Posterior vena cava (tissue), 2 donors: ENCODE results near the gene TTLL10. TPM values are rescaled to one million over a fixed set of nuclear protein-coding genes. Genes with fewer than 3 reads are reported as not detected.
A peak's percentile ranks its signal among the peaks of the same experiment; 100 is the strongest.

Experiments
- DNase-seq: peaks from one replicate; pipeline ENCODE4 v3.0.0-alpha.2; 2020; ENCODE audit warnings: low spot score
- intact Hi-C, 2 donors: fragments of 100-400 bp; cut with DNase I; formaldehyde crosslinking; loops; one replicate each; pipeline versions ENCODE4 v1.14.1 to v1.14.2; 2022 to 2023
- total RNA-seq, 2 donors: library from RNA; stranded (reverse); fragmentation: NEBNext Ultra II Directional; extraction: Animal tissue kit (Norgen Biotek cat#: 25700); gene quantifications; one replicate each; pipeline ENCODE4 v1.2.1, GENCODE V29; 2021
- donor health status: DM: yes; HTN: yes; CAD: no.
- donor health status: DM: yes; HTN: yes; CAD: no.

The TTLL10 gene
- total RNA-seq, 2 donors from 2014 or later: 0.19 TPM; not detected in 1

DNA sequence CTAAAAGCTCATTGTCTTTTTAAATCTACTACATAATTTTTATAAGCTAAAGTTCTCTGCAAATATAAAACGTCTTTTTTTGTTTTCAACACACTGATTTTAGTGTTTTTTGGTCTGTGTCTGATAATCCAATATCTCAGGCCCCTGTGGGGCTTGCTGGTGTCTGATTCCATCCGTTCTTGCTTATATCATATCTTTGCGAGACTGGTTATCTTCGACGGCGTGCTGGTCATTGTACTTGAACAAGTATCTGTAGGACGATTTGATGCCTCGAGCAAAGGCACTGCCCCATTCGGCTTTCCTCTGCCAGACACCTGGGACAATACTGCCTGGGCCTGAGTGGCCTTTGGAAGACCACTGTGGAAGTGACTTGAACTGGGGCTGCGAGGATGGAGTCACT lies 18.4 kb upstream of the TTLL10 start:
- intact Hi-C loops: no loop called here
- no peak for DNase-seq

DNA sequence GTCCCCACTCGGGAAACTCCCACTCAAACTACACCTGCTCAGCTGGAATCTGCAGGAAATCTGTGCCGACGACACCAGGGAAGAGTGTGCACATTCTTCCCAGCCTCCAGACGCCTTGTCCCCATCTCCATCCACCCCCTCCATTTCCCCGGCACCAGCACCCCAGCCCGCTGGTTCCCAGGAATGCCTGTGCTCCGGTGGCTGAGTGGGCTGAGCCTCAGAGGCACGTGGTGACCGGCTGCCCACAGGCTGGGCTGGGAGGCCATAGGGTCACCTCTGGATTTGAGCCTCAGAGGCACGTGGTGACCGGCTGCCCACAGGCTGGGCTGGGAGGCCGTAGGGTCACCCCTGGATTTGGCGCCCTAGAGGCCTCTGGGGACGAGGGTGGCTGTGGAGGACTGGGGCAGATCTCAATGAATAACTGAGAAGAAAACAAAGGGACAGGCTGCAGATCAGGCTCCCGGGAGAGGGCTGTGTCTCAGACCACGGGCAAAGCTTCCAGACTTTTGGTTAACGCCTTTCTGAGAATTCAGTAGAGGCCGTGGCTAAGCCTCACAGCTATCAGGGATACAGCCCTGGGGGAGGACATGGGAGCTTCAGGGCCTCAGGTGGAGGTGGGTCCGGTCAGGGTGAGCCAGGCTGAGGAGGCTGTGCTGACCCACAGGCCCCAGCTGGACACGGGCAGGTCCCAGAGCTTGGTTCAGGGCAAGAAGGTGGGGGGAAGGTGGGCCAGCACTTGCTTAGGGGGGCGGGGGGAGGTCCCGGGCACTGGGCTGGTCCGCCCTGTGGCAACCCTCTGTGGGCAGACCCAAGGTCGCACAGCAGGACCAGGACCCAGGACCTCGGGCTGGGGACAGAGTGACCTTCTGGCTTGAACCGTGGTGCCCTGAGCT lies 17.3 kb upstream of the TTLL10 start:
- no peak for DNase-seq
- intact Hi-C loops: no loop called here

DNA sequence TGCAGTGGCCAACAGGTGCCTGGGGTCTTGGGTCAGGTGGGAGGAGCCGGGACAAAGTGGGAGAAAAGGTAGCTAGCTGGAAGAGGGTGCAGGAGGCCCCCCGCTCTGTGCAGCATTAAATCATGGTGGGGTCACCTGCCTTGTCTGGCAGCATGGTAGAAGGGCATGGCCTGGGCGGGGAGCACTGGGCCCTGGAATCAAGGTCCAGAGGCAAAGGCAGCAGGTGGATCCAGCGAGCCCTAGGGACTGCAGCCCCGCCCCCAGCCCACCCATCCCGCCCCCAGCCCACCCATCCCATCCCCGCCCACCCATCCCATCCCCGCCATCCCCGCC lies 16.7 kb upstream of the TTLL10 start:
- intact Hi-C loops: no loop called here

DNA sequence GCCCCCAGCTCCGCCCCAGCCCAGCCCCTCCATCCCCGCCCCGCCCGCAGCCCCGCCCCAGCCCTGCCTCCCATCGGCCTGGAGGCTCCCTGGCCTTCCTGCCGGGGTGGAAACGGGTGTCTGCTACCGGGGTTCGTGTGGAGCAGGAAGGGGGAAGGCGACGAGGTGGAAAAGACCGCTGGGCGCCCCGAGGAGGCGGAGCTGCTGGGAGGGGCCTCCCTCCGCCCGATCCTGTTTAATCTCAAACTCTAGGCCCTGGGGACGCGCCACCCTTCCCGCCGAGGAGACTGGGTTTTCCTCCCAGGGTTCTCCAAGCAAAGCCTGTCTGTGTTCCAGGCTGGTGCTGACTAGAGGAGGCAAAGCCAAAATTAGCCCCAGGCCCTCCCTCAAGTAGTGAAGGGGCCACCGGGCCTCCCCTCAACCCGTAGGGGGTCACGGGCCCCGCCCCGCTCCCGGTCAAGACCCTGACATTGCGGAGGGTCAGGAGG lies 16.2 kb upstream of the TTLL10 start:
- intact Hi-C loops: no loop called here
- DNase-seq: peak; percentile 96

More for the DNA sequence above, 16.7 kb upstream of the TTLL10 start:
- DNase-seq: no peak

DNA sequence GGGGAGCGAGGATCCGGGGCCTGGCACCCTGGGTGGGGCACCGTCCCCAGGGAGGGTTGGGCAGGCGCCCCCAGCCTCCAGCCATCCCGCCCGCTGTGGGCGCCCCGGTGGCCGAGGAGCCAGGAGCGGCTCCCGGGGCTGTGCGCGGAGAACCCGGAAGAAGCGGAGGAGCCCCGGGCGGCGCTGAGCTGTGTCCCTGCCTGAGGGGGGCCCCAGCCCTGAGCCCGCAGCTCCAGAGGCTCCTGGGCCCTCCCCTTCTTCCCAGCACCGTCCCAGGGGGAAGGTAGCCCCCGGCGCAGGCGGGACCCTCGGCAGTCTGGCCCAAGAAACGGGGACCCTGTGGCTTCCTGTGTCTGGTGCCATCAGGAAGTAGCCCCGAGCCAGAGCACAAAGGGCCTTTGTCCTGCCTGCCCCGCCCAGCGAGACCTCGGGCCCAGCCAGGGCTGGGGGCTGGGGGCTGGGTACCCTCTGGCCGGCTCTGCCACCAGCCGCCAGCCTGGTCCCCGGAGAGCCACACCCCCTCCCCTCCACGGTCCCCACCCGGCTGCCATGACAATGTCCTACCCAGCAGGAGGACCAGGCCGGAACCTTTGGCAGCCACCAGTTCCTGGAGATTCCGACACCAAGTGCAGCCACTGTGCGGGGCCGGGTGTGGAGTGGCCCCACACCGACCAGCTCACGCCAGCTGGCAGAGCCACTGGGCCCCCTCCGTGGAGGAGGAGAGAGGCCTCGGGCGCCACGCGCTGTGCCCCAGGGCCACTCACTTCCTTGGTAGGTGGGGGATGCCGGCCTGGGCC lies 15.6 kb upstream of the TTLL10 start:
- DNase-seq: no peak
- intact Hi-C loops: no loop called here

DNA sequence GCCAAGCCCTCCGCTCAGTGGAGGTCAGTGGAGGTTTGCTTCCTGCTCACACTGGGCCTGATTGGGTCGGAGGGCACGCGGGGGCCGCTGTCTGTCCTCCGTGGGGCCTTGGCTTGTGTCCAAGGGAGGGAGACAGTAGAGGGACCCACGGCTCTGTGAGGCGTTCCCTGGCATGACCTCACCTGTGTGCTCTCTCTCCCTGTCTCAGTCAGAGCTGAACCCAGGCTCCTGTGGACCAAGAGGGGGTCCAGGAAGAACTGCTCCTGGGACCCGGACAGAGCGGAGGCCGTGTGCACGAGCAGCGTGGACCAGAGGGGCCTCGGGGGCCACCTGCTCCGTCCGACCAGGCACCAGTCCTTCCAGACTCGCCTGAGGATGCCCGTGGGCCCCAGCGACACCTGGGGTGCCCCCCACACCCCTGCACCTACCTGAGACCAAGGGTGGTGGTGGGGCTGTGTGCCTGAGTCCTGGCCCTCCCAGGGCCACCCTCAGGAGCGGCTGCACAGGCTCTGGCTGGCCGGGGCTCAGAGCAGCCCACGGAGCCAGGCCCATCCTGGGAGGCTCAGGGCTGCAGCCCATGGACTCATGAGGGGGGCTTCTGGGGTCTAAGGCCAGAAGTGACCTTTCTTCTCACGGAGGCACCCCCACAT lies 13.3 kb upstream of the TTLL10 start:
- DNase-seq: no peak
- intact Hi-C loops: no loop called here

DNA sequence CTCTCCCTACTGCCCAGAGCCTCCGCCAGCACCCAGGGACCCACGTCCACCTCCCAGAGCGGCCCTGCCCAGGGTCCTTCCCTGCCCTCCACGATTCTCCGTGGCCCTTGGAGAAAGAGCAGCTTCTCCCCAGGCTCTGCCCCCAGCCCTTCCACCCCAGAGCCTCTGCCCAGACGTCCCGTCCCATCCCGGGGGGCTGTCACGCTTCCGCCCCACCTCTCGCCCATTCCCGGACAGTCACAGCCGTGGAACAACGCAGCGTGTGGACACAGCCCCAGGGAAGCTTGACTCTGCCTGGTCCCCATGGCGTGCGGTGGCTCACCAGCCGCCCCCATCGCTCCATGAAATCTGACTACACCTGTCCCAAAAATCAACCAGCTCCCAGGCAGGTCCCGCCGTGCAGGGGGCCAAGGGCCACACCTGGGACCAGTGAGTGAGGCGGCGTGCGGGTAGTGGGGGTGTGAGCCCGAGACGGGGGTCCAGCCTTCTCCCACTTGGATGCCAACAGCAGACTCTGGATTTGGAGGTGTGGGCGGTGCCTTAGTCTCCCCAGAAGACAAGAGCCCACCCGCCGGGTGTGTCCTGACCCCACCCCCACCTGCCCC lies 12.5 kb upstream of the TTLL10 start:
- no peak for DNase-seq
- intact Hi-C loops: no loop called here

DNA sequence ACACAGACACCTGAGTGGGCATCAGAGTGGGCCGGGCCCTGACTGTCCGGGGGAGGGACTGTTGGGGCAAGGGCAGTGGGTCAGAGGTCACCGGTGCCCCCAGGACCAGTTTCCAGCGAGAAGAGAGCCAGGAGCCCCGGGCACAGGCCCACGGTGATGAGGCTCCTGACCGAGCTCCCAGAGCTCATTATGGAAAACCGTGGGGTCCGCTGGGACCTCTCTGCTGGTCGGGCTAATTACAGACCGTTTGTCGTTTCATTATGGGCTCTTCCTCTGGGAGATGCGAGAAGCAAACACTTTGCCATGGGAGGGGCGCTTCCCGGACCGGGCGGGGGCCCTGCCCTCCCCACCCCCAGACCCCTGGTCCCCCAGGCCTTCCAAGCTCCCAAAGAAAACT lies 12.0 kb upstream of the TTLL10 start:
- intact Hi-C loops: no loop called here
- DNase-seq: no peak

DNA sequence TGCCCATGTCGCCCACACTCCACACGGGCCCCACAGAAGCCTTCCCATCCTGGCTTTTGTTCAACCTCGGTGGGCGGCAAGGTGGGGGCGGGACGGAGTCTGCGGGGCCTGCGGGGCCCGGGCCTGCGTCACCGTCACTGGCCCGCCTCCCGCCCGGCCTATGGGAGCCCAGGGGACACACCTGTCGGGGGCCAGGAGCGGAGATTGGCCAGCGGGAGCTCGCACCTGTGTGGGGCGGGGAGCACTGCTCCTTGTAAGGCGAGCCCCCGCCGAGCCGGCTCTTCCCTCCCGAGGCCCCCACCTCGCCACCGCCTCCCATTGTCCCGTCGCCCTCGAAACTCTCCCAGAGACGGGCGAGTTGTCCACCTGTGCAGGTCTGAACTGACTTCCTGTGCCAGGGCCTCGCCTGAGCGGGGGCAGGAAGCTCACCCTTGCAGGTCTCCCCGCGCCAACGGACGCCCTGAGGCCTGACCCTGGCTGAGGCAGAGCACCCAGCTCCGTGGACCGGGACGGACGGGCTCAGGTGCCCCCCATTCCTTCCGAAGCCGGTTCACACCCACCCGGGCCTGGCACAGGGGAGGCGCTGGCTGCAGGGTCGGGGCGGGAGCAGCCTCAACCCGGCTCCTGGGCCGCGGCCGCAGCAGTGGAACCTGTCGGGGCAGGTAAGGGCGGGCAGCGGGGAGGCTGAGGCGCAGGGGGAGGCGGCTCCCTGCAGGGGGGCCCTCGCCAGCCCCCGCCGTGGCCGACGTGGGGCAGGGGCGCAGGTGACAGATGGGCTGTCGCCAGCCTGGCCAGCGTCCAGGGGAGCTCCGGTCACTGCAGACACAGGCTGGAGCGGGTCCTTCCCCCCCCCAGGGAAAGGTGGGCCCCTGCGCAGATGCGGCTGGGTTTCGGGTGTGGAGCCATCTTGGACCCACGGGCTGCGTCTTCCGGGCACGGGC lies 10.8 kb upstream of the TTLL10 start:
- DNase-seq: no peak
- intact Hi-C loops: no loop called here

DNA sequence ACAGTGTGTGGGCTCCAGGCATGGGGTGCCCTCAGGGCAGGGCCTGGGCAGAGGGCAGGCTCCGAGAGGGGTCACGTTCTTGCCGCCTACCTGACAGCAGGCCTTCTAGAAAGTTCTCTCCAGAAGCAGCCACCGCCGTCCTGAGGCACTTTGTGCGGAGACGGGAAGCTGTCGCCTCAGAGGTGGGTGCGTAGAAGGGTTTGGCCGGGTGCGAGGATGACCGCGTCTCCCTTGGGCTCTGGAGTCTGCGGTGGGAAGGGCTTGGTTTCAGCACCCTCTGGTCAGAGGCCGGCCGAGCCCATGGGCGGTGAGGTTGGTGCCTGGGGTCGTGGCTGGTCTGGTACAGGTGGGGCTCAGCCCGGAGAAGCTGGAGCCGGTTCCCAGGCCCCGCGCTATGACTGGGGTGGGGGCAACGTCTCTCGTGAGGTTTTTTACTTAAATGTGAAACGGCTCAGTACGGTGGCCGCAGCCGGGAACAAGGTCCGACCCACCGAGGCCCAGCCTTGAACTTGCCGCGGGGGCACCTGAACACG lies 10.1 kb upstream of the TTLL10 start:
- intact Hi-C loops: no loop called here
- DNase-seq: no peak

DNA sequence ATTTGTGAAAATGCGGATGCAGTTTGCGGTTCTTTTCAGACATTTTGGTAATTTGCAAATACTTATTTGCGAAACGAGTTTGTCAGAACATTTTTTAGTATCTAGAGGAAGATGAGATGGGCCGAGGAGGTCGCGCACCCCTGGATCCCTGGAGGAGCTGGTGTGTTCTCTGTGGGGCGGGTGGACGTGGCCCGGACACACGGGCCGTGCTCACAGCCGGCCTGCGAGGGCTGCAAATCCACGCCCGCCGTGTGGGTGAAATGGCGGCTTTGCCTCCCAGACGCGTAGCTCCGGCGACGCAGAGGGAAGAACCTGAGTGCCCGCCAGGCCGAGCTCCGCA lies 9.3 kb upstream of the TTLL10 start:
- intact Hi-C loops: no loop called here
- DNase-seq: no peak

DNA sequence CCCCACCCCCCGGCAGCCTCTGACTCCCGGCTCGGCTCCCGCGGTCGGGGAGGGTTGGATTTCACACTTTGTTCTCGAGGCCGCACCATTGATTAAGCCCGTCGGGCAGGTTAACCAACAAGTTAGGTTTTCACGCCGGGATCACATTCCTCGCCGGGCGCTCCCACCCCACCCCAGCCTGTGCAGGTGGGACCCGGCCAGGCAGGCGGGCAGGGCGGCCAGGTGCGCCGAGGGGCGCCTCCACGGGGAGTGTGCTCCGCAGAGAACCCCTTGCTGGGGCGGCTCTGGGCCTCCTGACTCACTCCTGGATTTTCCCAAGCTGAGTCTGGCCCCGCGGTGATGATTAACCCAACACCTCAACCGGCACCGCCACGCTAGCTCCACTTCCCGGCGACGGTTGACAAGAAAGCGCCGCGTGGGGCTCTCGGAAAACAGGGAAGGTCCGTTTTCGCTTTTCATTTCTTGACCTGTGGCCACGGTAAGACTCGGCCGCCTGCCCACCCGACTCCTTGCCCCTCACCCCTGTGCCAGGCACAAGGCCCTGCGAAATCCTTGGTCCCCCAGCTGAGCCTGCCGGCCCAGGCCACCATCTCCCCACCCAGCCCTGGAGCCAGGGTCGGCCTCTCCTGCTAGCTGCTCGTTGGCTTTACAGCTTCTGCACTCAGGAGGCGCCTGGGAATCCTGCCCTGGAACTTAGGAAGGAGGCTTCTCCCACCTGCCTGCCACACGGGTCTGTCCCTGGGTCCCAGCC lies 8.8 kb upstream of the TTLL10 start:
- intact Hi-C loops: no loop called here
- DNase-seq: no peak

DNA sequence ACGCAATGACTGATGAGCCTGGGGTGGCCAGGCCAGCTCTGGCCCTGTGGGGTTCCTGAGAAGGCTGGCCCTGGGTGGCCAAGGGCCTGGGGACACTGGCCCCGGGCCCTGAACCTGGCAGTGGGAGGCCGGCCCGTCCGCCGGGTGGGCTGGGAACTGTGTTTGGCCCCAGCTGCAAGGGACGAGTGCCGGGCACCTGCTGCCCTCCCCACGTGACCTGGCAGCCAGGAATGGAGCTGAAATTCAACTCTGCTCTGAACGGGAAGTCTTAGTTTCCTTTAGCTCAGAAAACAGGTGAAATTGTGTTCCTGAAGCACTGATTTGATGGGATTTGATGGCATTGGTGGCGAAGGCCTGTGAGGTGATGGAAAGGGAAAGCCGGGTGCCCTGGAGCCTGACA lies 8.2 kb upstream of the TTLL10 start:
- intact Hi-C loops: no loop called here
- no peak for DNase-seq

DNA sequence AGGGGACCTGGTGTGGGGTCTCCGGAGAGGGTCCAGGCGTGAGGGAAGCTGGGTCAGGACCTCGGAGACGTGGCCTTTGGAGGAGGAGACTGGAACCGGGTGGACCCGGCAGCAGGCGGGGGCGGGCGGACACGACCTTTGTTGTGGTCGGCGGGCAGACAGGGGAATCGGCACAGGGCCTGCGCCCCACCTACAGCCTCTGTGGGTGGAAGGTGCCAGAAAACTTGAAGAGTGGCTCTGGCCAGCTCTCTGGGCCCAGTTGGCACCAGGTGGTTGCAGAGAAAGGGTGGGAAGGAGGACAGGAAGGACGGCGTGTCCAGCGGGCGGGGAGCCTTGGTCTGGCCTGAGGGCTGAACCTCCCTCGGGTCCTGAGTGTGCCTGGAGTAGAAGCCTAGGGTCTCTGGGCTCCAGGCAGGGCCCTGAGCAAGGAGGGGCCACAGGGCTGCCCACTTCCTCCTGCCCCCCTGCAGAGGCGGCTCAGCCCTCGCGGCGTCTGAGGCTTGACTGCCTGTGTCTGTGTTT lies 7.7 kb upstream of the TTLL10 start:
- no peak for DNase-seq
- intact Hi-C loops: no loop called here

DNA sequence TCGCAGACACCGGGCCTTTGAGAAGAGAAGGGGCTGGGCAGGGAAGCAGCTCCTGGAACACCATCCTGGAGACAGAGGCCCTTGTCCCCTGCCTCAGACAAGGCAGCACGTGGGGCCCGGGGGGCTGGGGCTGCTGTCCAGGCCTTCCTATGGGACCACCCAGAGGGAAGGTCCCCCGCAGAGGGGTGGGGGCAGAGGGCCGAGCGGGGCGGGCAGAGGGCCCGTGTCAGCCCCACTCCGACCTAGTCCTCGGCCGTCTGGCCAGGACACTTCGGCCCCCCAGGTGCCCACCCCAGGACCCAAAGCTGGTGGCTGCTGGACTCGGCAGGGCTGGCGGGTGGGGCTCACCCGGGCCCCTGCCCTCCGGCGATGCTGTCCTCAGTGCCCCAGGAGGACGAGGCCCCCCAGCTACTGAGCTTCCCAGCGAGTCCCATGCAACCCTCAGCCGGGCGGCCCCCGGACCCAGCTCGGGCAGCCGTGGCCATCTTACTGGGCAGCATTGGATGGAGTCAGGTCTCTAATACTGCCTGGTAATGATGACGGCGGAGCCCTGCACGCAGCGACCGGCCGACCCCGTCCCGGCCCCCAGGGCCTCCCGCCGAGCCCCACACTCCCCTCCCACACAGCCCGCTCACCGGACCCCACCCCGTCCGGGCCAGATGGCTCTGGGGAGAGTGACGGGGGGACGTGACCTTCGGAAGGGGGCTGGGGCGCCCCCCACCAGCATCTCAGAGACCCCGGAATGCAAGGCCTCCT lies 6.9 kb upstream of the TTLL10 start:
- no peak for DNase-seq
- intact Hi-C loops: no loop called here

DNA sequence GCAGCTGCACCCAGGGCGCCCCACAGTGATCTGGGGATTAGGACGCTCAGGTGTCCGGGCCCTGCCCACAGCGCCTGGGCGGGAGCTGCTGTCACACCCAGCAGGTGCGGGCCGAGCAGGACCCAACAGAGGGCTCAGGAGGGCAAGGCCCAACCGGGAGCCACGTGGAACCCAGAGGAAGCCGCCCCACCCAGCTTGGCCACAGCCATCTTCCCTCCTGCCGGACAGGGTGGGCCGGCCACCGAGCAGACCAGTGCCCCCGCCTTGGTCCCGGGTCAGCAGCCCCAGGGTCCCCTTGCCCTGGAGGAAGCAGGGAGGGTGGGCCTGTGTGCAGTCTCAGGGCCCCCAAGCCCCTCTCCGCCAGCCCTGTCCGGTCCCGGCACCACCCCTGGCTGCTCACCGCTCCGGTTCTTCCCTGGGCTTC lies 6.3 kb upstream of the TTLL10 start:
- DNase-seq: no peak
- intact Hi-C loops: no loop called here
